NCI-H2081 (cell line): Measurements from ENCODE around the gene RPH3AL.
"Not testable (repeated sequence)": the region's sequence is repeated elsewhere in the genome, so short reads cannot be mapped to it uniquely, and the experiment has no call there.

Source experiments
- DNase-seq, 2 experiments: peaks; one replicate each; lab custom pipeline; 2025; lab: John Stamatoyannopoulos, UW

Gene RPH3AL

GRCh38 chr17:224576-224975, 128.0 kb downstream of the RPH3AL start:
- not testable (repeated sequence) for DNase-seq

GRCh38 chr17:223723-224471, 128.7 kb downstream of the RPH3AL start:
- no peak for DNase-seq

GRCh38 chr17:222172-222571, 130.4 kb downstream of the RPH3AL start:
- no peak for DNase-seq

- DNase-seq, result no peak
Observed at GRCh38 chr17:219696-220095, 132.9 kb downstream of the RPH3AL start.

- no peak for DNase-seq
Observed at GRCh38 chr17:218432-219110, 134.0 kb downstream of the RPH3AL start.

- no peak for DNase-seq
Observed at GRCh38 chr17:216625-217024, 136.0 kb downstream of the RPH3AL start.

GRCh38 chr17:215563-216478, 136.8 kb downstream of the RPH3AL start:
- not testable (repeated sequence) for DNase-seq

GRCh38 chr17:214881-215331, 137.7 kb downstream of the RPH3AL start:
- DNase-seq, result no peak

GRCh38 chr17:213286-214105, 139.1 kb downstream of the RPH3AL start:
- no peak for DNase-seq

- no peak for DNase-seq
Observed at GRCh38 chr17:210402-210801, 142.2 kb downstream of the RPH3AL start.

GRCh38 chr17:208429-208828, 144.2 kb downstream of the RPH3AL start:
- no peak for DNase-seq

- DNase-seq, result no peak
Observed at GRCh38 chr17:207775-208174, 144.8 kb downstream of the RPH3AL start.

- DNase-seq, result no peak
Observed at GRCh38 chr17:206941-207560, 145.6 kb downstream of the RPH3AL start.

- not testable (repeated sequence) for DNase-seq
Observed at GRCh38 chr17:206484-206883, 146.1 kb downstream of the RPH3AL start.

- no peak for DNase-seq
Observed at GRCh38 chr17:205817-206216, 146.8 kb downstream of the RPH3AL start.

- no peak for DNase-seq
Observed at GRCh38 chr17:205148-205669, 147.4 kb downstream of the RPH3AL start.

GRCh38 chr17:204427-205147, 148.0 kb downstream of the RPH3AL start:
- DNase-seq, result no peak

- DNase-seq, result no peak
Observed at GRCh38 chr17:202501-202951, 150.1 kb downstream of the RPH3AL start.

- not testable (repeated sequence) for DNase-seq
Observed at GRCh38 chr17:201736-202135, 150.9 kb downstream of the RPH3AL start.

GRCh38 chr17:201257-201656, 151.3 kb downstream of the RPH3AL start:
- not testable (repeated sequence) for DNase-seq
